NCI-H82 treated with DMSO at 0.1 percent for 48 hours (cell line): ENCODE results near the gene SSH2.
"Not testable (repeated sequence)": the region's sequence is repeated elsewhere in the genome, so short reads cannot be mapped to it uniquely, and the experiment has no call there.

ENCODE experiments used
- DNase-seq: peaks from one replicate; lab custom pipeline; 2025; ENCODE audit not compliant: unreplicated experiment; lab: John Stamatoyannopoulos, UW

The SSH2 gene

GRCh38 chr17:29929533-29930408, at the start of gene SSH2:
TSS of gene SSH2 (minus strand) at chr17:29930228. CDS start at chr17:29930000, 228 bp downstream.
- peak; percentile 88 for DNase-seq

DNA sequence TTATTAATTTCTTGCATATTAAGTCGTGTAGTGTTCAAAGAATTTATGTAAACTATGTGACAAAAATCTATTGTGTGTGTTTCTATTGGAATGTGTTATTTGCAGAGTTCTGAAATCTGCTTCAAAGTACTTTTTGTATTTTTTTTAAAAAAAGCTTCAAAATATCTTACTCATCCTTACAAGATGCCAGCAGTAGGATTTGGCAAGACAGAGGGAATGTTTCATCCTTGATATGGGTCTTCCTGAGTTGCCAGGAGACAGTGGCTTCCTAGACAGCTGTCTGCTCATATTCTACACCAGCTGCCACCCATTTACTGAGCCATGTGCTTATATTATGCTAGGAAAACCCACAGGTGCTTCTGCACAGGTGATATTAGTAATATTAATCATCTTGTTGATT, 47.8 kb upstream of the SSH2 start:
- DNase-seq, result no peak

DNA sequence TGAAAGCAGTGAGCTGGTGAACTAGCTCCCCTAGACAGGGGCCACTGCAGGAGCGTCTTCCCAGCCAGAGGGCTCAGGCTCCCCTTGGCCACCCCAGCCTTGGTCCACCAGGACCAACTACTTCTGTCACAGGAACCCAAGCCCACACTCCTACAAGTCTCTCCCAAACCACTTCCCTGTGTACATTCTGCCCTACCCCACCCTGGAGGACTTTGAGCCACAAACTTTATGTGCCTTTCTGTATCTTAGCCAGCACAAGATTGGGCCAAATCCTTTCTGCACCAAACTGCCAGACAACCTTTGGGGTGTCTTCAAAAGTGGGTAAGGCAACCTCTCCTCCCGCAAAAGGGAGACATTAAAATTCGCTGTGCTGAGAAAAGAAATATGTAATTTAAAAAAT, 43.0 kb upstream of the SSH2 start:
- no peak for DNase-seq

- no peak for DNase-seq
Measured at GRCh38 chr17:29972277-29972676, 42.2 kb upstream of the SSH2 start.

DNA sequence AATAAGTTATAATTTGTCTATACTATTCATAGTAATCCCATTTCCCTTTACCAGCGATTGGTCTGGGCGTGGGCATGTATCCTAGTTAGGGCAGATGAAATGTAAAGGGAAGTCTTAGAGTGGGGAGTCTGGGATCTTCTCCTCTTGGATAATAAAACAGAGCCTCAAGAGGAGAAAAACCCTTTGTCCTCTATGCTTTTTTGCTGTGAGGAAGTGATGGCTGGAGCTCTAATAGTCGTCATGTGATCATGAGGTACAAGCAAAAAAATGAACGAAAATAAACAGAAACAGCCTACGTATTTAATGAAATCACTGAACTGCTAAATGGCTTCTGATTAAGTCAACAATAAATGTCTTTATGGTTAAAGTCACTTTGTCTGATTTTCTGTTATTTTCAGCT, 38.2 kb upstream of the SSH2 start:
- no peak for DNase-seq

- no peak for DNase-seq
Measured at GRCh38 chr17:29962656-29963055, 32.6 kb upstream of the SSH2 start.

GRCh38 chr17:29959658-29960337, 29.8 kb upstream of the SSH2 start:
- DNase-seq, result no peak

DNA sequence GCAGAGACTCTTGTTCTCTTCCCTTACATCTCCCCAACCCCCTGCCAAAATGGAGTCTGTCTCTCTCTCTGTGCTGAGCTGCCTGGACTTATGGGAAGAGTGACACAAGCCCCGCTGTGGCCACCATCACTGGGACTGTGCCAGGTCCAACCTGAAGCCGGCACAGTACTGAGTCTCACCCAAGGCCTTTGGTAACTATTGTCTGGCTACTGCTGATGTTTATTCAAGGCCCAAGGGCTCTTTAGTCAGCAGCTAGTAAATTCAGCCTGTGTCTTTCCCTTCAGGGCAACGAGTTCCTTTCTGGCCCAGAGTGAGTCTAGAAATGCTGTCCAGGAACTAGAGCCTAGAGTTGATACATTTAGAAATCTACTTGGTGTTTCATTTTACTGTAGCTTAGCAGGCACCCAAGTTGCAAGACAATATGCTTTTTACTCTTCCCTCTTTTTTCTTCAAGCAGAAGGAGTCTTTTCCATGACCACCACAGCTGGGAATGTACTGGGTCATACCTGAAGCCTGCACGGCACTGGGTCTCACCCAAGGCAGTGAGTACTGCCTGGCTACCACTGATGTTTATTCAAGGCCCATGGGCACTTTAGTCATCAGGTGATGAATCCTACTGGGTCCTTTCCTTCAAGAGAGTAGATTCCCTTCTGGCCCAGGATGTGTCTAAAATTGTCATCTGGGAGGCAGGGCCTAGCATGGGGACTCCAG, 29.1 kb upstream of the SSH2 start:
- DNase-seq, result no peak

DNA sequence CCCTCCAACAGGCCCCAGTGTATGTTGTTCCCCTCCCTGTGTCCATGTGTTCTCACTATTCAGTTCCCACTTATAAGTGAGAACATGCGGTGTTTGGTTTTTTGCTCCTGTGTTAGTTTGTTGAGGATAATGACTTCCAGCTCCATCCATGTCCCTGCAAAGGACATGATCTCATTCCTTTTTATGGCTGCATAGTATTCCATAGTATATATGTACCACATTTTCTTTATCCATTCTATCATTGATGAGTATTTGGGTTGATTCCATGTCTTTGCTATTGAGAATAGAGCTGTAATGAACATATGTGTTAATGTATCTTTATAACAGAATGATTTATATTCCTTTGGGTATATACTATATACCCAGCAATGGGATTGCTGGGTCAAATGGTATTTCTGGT, 27.5 kb upstream of the SSH2 start:
- DNase-seq, result not testable (repeated sequence)

GRCh38 chr17:29956225-29956624, 26.2 kb upstream of the SSH2 start:
- no peak for DNase-seq

GRCh38 chr17:29954405-29954804, 24.4 kb upstream of the SSH2 start:
- no peak for DNase-seq

- peak; percentile 32 for DNase-seq
Measured at GRCh38 chr17:29949696-29950095, 19.7 kb upstream of the SSH2 start.

- DNase-seq, result no peak
Measured at GRCh38 chr17:29948448-29949215, 18.6 kb upstream of the SSH2 start.

GRCh38 chr17:29945281-29945680, 15.3 kb upstream of the SSH2 start:
- DNase-seq, result no peak

- no peak for DNase-seq
Measured at GRCh38 chr17:29941334-29941733, 11.3 kb upstream of the SSH2 start, which contains the start of gene EFCAB5. TSS of gene EFCAB5 (plus strand) at chr17:29941634. CDS start at chr17:29941797, 163 bp downstream.

- no peak for DNase-seq
Measured at GRCh38 chr17:29936724-29937123, 6.7 kb upstream of the SSH2 start.

- not testable (repeated sequence) for DNase-seq
Measured at GRCh38 chr17:29935909-29936308, 5.9 kb upstream of the SSH2 start.

DNA sequence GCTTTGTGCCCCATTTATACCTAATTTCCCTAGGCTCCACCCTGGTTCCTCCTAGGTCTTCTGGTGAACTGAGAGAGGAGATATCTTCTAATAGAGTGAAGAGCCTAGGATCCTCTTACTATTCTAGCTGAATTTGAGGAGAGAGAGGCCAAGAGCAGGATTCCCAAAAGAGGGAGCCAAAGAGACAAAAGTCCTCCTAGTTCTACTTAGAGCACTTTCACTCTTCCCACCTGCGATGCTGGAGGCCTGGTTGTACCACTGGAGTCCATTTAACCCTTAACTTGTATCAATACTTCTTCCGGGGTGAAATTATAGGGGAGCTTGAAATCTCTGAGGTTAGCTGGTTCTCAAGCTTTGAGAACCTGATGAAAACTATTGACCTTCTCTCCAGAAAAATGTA, 3.4 kb upstream of the SSH2 start:
- DNase-seq, result peak; percentile 27

- DNase-seq, result peak; percentile 94
Measured at GRCh38 chr17:29931231-29931932, 1.4 kb upstream of the SSH2 start.

DNA sequence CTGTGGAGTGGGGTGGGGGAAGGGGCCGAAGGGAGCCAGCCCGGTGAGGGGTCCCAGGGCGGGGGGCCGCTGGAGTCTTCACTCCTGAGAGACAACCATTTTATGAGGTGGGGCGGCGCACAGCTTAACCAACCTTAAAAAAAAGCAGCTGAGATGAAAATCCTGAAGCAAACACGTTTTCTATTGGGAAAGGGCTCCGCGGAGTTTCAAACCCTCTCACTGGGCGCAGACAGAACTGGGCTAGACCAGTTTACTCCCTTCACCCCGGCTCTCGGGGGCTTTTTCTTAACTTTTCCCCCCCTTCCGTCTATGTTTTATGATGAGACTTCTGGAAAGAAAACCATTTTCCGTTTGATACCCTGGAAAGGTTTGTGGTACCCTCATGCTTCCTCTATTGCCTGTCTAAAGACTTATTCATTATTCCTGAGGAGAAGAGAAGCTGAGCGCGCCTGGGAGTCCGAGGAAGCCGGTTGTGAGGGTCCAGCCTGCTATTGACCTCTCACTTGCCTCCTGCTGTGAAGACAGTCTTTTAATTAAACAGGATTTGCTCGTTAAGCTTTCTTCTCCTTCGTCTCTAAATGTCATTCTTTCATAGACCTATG, 482 bp upstream of the SSH2 start:
- peak; percentile 66 for DNase-seq
